ENCODE measurements around the gene CAMK2D. TPM values are rescaled to one million over a fixed set of nuclear protein-coding genes. Genes with fewer than 3 reads are reported as not detected.
"Not testable (repeated sequence)": the region's sequence is repeated elsewhere in the genome, so short reads cannot be mapped to it uniquely, and the experiment has no call there.

Gene CAMK2D
- total RNA-seq, 1 donor from 2014 or later: 58.4 TPM

GRCh38 chr4:113776679-113777078 lies 15.1 kb upstream of the CAMK2D start:
- intact Hi-C loops (cut with micrococcal nuclease): no loop called here
- H3K27ac Mint-ChIP-seq: no peak overlapping the region
- H3K4me1 Mint-ChIP-seq (ENCODE audit: low read depth): peaks cover 8% of the 10 kb centered on the region
- no peak for DNase-seq (ENCODE audit: low spot score)
- no peak overlapping the region for H3K4me3 Mint-ChIP-seq (ENCODE audit: low read depth)
- H3K9me3 Mint-ChIP-seq: no peaks in the 10 kb centered on the region
- peaks cover 5% of the 10 kb centered on the region for H3K27me3 Mint-ChIP-seq (ENCODE audit: low read depth)
- H3K36me3 Mint-ChIP-seq (ENCODE audit: low read depth): no peaks in the 10 kb centered on the region

- intact Hi-C loops (cut with micrococcal nuclease): no loop called here
- no peak for DNase-seq (ENCODE audit: low spot score)
- H3K36me3 Mint-ChIP-seq (ENCODE audit: low read depth): no peaks in the 10 kb centered on the region
- H3K4me3 Mint-ChIP-seq (ENCODE audit: low read depth): no peak overlapping the region
- H3K27ac Mint-ChIP-seq: no peak overlapping the region
- H3K27me3 Mint-ChIP-seq (ENCODE audit: low read depth): peaks cover 5% of the 10 kb centered on the region
- H3K4me1 Mint-ChIP-seq (ENCODE audit: low read depth): peaks cover 8% of the 10 kb centered on the region
- H3K9me3 Mint-ChIP-seq: no peaks in the 10 kb centered on the region
These were observed 14.5 kb upstream of the CAMK2D start for GRCh38 chr4:113776016-113776415.

- peaks cover 5% of the 10 kb centered on the region for H3K27me3 Mint-ChIP-seq (ENCODE audit: low read depth)
- no peak overlapping the region for H3K4me3 Mint-ChIP-seq (ENCODE audit: low read depth)
- H3K4me1 Mint-ChIP-seq (ENCODE audit: low read depth): peaks cover 15% of the 10 kb centered on the region
- no peak overlapping the region for H3K27ac Mint-ChIP-seq
- H3K36me3 Mint-ChIP-seq (ENCODE audit: low read depth): no peaks in the 10 kb centered on the region
- no peaks in the 10 kb centered on the region for H3K9me3 Mint-ChIP-seq
- no peak for DNase-seq (ENCODE audit: low spot score)
- intact Hi-C loops (cut with micrococcal nuclease): no loop called here
These were observed 12.2 kb upstream of the CAMK2D start for GRCh38 chr4:113773756-113774155.

- no peaks in the 10 kb centered on the region for H3K9me3 Mint-ChIP-seq
- H3K27me3 Mint-ChIP-seq (ENCODE audit: low read depth): peaks cover 2% of the 10 kb centered on the region
- peaks cover 15% of the 10 kb centered on the region for H3K4me1 Mint-ChIP-seq (ENCODE audit: low read depth)
- intact Hi-C loops (cut with micrococcal nuclease): no loop called here
- H3K27ac Mint-ChIP-seq: no peak overlapping the region
- H3K4me3 Mint-ChIP-seq (ENCODE audit: low read depth): no peak overlapping the region
- DNase-seq (ENCODE audit: low spot score): no peak
- H3K36me3 Mint-ChIP-seq (ENCODE audit: low read depth): no peaks in the 10 kb centered on the region
These were observed 11.5 kb upstream of the CAMK2D start for GRCh38 chr4:113773014-113773413.

GRCh38 chr4:113772319-113772718 lies 10.8 kb upstream of the CAMK2D start:
- intact Hi-C loops (cut with micrococcal nuclease): no loop called here
- no peak overlapping the region for H3K27ac Mint-ChIP-seq
- no peak for DNase-seq (ENCODE audit: low spot score)
- H3K9me3 Mint-ChIP-seq: no peaks in the 10 kb centered on the region
- no peaks in the 10 kb centered on the region for H3K36me3 Mint-ChIP-seq (ENCODE audit: low read depth)
- H3K27me3 Mint-ChIP-seq (ENCODE audit: low read depth): no peaks in the 10 kb centered on the region
- peaks cover 20% of the 10 kb centered on the region for H3K4me1 Mint-ChIP-seq (ENCODE audit: low read depth)
- H3K4me3 Mint-ChIP-seq (ENCODE audit: low read depth): no peak overlapping the region

GRCh38 chr4:113769744-113770143 lies 8.2 kb upstream of the CAMK2D start:
- no peak for DNase-seq (ENCODE audit: low spot score)
- Mint-ChIP-seq H3K27me3 (ENCODE audit: low read depth) (no peaks in the 10 kb centered on the region), H3K4me1 (ENCODE audit: low read depth) (peaks cover 34% of the 10 kb centered on the region), H3K4me3 (ENCODE audit: low read depth) (no peak overlapping the region), H3K36me3 (ENCODE audit: low read depth) (no peaks in the 10 kb centered on the region), H3K9me3 (no peaks in the 10 kb centered on the region), H3K27ac (no peak overlapping the region)
- intact Hi-C loops (cut with micrococcal nuclease): no loop called here

GRCh38 chr4:113768952-113769351 lies 7.4 kb upstream of the CAMK2D start:
- Mint-ChIP-seq H3K4me1 (ENCODE audit: low read depth) (peaks cover 40% of the 10 kb centered on the region), H3K27me3 (ENCODE audit: low read depth) (no peaks in the 10 kb centered on the region), H3K4me3 (ENCODE audit: low read depth) (no peak overlapping the region), H3K36me3 (ENCODE audit: low read depth) (no peaks in the 10 kb centered on the region), H3K27ac (no peak overlapping the region), H3K9me3 (no peaks in the 10 kb centered on the region)
- DNase-seq (ENCODE audit: low spot score): no peak
- intact Hi-C loops (cut with micrococcal nuclease): no loop called here

GRCh38 chr4:113766882-113767281 lies 5.3 kb upstream of the CAMK2D start:
- H3K27ac Mint-ChIP-seq: no peak overlapping the region
- no peaks in the 10 kb centered on the region for H3K9me3 Mint-ChIP-seq
- intact Hi-C loops (cut with micrococcal nuclease): no loop called here
- DNase-seq (ENCODE audit: low spot score): no peak
- no peaks in the 10 kb centered on the region for H3K36me3 Mint-ChIP-seq (ENCODE audit: low read depth)
- H3K4me1 Mint-ChIP-seq (ENCODE audit: low read depth): peaks cover 40% of the 10 kb centered on the region
- no peak overlapping the region for H3K4me3 Mint-ChIP-seq (ENCODE audit: low read depth)
- no peaks in the 10 kb centered on the region for H3K27me3 Mint-ChIP-seq (ENCODE audit: low read depth)

- intact Hi-C loops (cut with micrococcal nuclease): loop anchor here (5.0 kb wide), 1 partner anchor 617 kb away; no protein-coding TSS in a partner anchor
These were observed 3.3 kb upstream of the CAMK2D start for GRCh38 chr4:113764720-113765264.

GRCh38 chr4:113763923-113764322 lies 2.4 kb upstream of the CAMK2D start:
- peaks cover 13% of the 10 kb centered on the region for H3K36me3 Mint-ChIP-seq (ENCODE audit: low read depth)
- not testable (repeated sequence) for DNase-seq (ENCODE audit: low spot score); H3K27me3 Mint-ChIP-seq (ENCODE audit: low read depth); H3K27ac Mint-ChIP-seq; H3K9me3 Mint-ChIP-seq; H3K4me3 Mint-ChIP-seq (ENCODE audit: low read depth)
- intact Hi-C loops (cut with micrococcal nuclease): loop anchor here (2.0 to 5.0 kb wide), 3 partner anchors 135 to 617 kb away; no protein-coding TSS in a partner anchor
- peaks cover 35% of the 10 kb centered on the region for H3K4me1 Mint-ChIP-seq (ENCODE audit: low read depth)

More at GRCh38 chr4:113764720-113765264, 3.3 kb upstream of the CAMK2D start:
- H3K36me3 Mint-ChIP-seq (ENCODE audit: low read depth): peaks cover 8% of the 10 kb centered on the region
- no peaks in the 10 kb centered on the region for H3K9me3 Mint-ChIP-seq
- no peaks in the 10 kb centered on the region for H3K27me3 Mint-ChIP-seq (ENCODE audit: low read depth)
- H3K27ac Mint-ChIP-seq: no peak overlapping the region
- no peak overlapping the region for H3K4me3 Mint-ChIP-seq (ENCODE audit: low read depth)
- no peak for DNase-seq (ENCODE audit: low spot score)
- H3K4me1 Mint-ChIP-seq (ENCODE audit: low read depth): peaks cover 39% of the 10 kb centered on the region

- Mint-ChIP-seq H3K36me3 (ENCODE audit: low read depth) (peaks cover 22% of the 10 kb centered on the region), H3K4me1 (ENCODE audit: low read depth) (peaks cover 44% of the 10 kb centered on the region), H3K4me3 (ENCODE audit: low read depth) (peak overlapping the region; percentile 85), H3K9me3 (no peaks in the 10 kb centered on the region), H3K27me3 (ENCODE audit: low read depth) (no peaks in the 10 kb centered on the region), H3K27ac (peak overlapping the region; percentile 92)
- intact Hi-C loops (cut with micrococcal nuclease): loop anchor here (2.0 to 5.0 kb wide), 3 partner anchors 136 to 616 kb away; no protein-coding TSS in a partner anchor
- no peak for DNase-seq (ENCODE audit: low spot score)
These were observed 1.4 kb upstream of the CAMK2D start for GRCh38 chr4:113763029-113763285.

- Mint-ChIP-seq H3K27ac (peak overlapping the region; percentile 92), H3K4me3 (ENCODE audit: low read depth) (peak overlapping the region; percentile 85), H3K9me3 (no peaks in the 10 kb centered on the region), H3K27me3 (ENCODE audit: low read depth) (no peaks in the 10 kb centered on the region), H3K4me1 (ENCODE audit: low read depth) (peaks cover 45% of the 10 kb centered on the region), H3K36me3 (ENCODE audit: low read depth) (peaks cover 28% of the 10 kb centered on the region)
- intact Hi-C loops (cut with micrococcal nuclease): loop anchor here (1.0 to 5.0 kb wide), 15 partner anchors 63 to 615 kb away; no protein-coding TSS in a partner anchor
- DNase-seq (ENCODE audit: low spot score): peak; percentile 98
These were observed 869 bp upstream of the CAMK2D start for GRCh38 chr4:113762186-113763028.

Data from activated T-helper 2 cell treated with anti-CD3 and anti-CD28 coated beads, Interferon-gamma antibody, Interleukin-2, Interleukin-4, amounts not matched to agents 10 μg/mL and 5 μg/mL and 100 μg/mL, durations not matched to agents 14 hours and 24 hours and 36 hours (primary cell).